Immature natural killer cell (primary cell): ENCODE data around the gene ZC3H10. TPM values are rescaled to one million over a fixed set of nuclear protein-coding genes. Genes with fewer than 3 reads are reported as not detected.
A peak's percentile ranks its signal among the peaks of the same experiment; 100 is the strongest.
"Not testable (repeated sequence)": the region's sequence is repeated elsewhere in the genome, so short reads cannot be mapped to it uniquely, and the experiment has no call there.

Experiments
- DNase-seq, 3 donors: peaks; one replicate each; pipeline ENCODE4 v3.0.0; 2022; ENCODE audit warnings: mixed read lengths in 1 of 3
- H3K27ac Mint-ChIP-seq, 6 donors: one replicate each; pipeline ENCODE4 v1.8.0; 2020; ENCODE audit warnings: mixed read lengths in 6 of 6, mild to moderate bottlenecking in 5 of 6, inconsistent platforms in 4 of 6, moderate library complexity in 3 of 6
- H3K27me3 Mint-ChIP-seq, 3 donors: one replicate each; pipeline ENCODE4 v1.8.0; 2020 to 2021; ENCODE audit warnings: low read depth in 3 of 3, mild to moderate bottlenecking in 3 of 3, mixed read lengths in 3 of 3, moderate library complexity in 3 of 3, inconsistent platforms in 1 of 3
- H3K36me3 Mint-ChIP-seq, 3 donors: one replicate each; pipeline ENCODE4 v1.8.0; 2020; ENCODE audit warnings: mixed read lengths in 3 of 3, inconsistent platforms in 2 of 3, mild to moderate bottlenecking in 2 of 3
- H3K4me1 Mint-ChIP-seq, 2 donors: one replicate each; pipeline ENCODE4 v1.8.0; 2020; ENCODE audit warnings: inconsistent platforms in 2 of 2, mild to moderate bottlenecking in 2 of 2, mixed read lengths in 2 of 2, moderate library complexity in 1 of 2
- H3K4me3 Mint-ChIP-seq, 5 donors: one replicate each; pipeline ENCODE4 v1.8.0; 2020; ENCODE audit warnings: mild to moderate bottlenecking in 5 of 5, mixed read lengths in 5 of 5, inconsistent platforms in 3 of 5, moderate library complexity in 3 of 5
- H3K9me3 Mint-ChIP-seq, 6 donors: one replicate each; pipeline ENCODE4 v1.8.0; 2020; ENCODE audit warnings: mild to moderate bottlenecking in 6 of 6, mixed read lengths in 6 of 6, inconsistent platforms in 4 of 6, moderate library complexity in 3 of 6
- polyA plus RNA-seq, 3 donors: library from polyadenylated mRNA; unstranded; fragments of 300-500 nt; fragmentation: Illumina TruSeq; gene quantifications; one replicate each; pipeline ENCODE4 v1.2.3, GENCODE V29; 2021

Gene ZC3H10
- polyA plus RNA-seq, 3 donors from 2014 or later, result 0.86 to 4.2 (median 1.3) TPM

- not testable (repeated sequence) for H3K9me3 Mint-ChIP-seq, DNase-seq
- Mint-ChIP-seq H3K4me1 (peaks cover 59 to 67% of the 10 kb centered on the region in 2 donors), H3K36me3 (peaks cover 10 to 17% (median 14%) of the 10 kb centered on the region in 3 donors), H3K4me3 (peak overlapping the region; percentile 90 to 99 (median 98)), H3K27ac (peak overlapping the region; percentile 92 to 100 (median 98)), H3K27me3 (peaks cover 7 to 33% (median 12%) of the 10 kb centered on the region in 3 donors)
Observed at GRCh38 chr12:56156464-56157200, 38.6 kb downstream of the ZC3H10 start.

- H3K9me3 Mint-ChIP-seq, result no peaks in the 10 kb centered on the region
- peak; percentile 54 to 57 (median 55) for DNase-seq
- peaks cover 5 to 25% (median 12%) of the 10 kb centered on the region in 3 donors for H3K27me3 Mint-ChIP-seq
- peak overlapping the region; percentile 90 to 99 (median 98) for H3K4me3 Mint-ChIP-seq
- peaks cover 10 to 22% (median 16%) of the 10 kb centered on the region in 3 donors for H3K36me3 Mint-ChIP-seq
- peak overlapping the region; percentile 92 to 100 (median 98) for H3K27ac Mint-ChIP-seq
- H3K4me1 Mint-ChIP-seq, result peaks cover 51 to 61% of the 10 kb centered on the region in 2 donors
Observed at GRCh38 chr12:56157201-56158028, 39.3 kb downstream of the ZC3H10 start.

DNA sequence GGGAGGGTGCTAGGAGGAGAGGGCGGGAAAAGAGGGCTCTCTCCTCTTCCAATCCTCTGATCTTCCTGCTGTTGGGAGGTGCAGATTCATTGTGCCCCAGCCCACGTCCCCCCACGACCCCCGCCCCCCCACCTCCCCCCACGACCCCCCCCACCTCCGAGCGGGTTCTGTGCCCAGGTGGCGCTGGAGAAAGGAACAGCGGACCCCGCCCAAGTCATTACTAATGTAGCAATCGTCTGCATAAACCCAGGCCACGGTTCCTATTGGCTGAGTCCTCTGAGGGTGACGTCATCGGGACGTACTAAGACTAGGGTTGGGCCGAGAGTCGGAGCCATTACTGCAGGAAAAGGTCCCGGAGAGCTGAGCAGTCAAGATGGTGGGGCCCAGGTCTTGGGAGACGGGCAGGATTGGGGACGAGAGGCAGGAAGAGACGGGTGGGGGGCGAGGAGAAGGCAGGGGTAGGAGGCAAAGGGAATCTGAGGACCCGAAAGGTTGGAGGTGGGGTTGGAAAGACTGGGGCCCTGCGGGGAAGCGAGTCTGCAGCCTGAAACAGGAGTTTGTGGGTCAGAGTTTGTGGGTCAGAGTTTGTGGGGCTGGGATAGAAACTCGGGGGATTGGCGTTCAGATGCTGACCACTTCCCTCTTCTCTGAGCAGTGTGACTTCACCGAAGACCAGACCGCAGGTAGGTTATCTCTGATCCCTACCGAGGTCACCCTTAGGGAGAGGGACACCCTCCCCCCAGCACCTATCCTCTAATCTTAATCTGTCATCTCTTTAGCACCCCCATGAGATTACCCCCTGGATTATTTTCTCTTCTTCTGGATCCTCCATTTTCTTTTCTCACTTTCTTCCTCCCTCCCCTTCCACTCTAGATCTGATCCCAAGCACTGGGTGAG is 40.2 kb downstream of the ZC3H10 start, which contains the start of gene MYL6:
MYL6 (plus strand) TSS at position 331 of the 897 bp plus-strand sequence; CDS start at position 374, 43 bp downstream.
- H3K36me3 Mint-ChIP-seq, result peaks cover 10 to 29% (median 20%) of the 10 kb centered on the region in 3 donors
- DNase-seq, result peak; percentile 85 to 86 (median 86)
- no peaks in the 10 kb centered on the region for H3K9me3 Mint-ChIP-seq
- peaks cover 5 to 18% (median 12%) of the 10 kb centered on the region in 3 donors for H3K27me3 Mint-ChIP-seq
- H3K27ac Mint-ChIP-seq, result peak within 1 kb of the TSS; percentile 92 to 100 (median 98)
- peaks cover 45 to 54% of the 10 kb centered on the region in 2 donors for H3K4me1 Mint-ChIP-seq
- H3K4me3 Mint-ChIP-seq, result peak within 1 kb of the TSS; percentile 90 to 99 (median 98)

DNA sequence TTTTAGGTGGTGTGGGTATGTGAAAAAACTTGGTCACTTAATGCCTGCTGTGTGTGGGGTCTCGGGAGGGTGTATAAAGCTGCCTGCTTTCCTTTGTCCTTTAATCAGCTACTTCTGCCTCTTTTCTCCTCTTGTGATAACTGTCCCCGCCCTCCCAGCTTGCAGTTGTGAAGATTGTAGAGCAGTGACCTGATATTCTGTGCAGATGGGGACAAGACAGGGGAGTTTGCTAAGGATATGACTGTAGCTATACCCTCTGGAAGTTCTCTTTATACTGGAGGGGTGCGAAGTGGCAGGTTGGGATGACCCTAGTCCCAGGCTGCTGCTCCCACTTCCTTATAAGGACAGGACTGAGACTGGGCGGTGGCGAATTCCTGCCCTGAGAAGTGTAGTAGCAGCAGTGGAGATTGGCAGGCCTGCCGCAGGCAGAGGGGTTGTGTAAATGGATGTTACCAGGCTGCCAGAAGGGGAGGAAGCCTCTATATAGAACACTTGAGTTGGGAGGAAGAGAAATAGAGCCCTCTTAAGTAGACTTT is 40.9 kb downstream of the ZC3H10 start:
- Mint-ChIP-seq H3K4me1 (peaks cover 48 to 54% of the 10 kb centered on the region in 2 donors), H3K27ac (peak overlapping the region; percentile 92 to 100 (median 98)), H3K4me3 (peak overlapping the region; percentile 90 to 99 (median 98)), H3K36me3 (peaks cover 10 to 35% (median 20%) of the 10 kb centered on the region in 3 donors), H3K9me3 (no peaks in the 10 kb centered on the region), H3K27me3 (peaks cover 5 to 18% (median 12%) of the 10 kb centered on the region in 3 donors)
- DNase-seq, result peak in 1 of 3 donors; percentile 30

- H3K9me3 Mint-ChIP-seq, result no peaks in the 10 kb centered on the region
- H3K4me1 Mint-ChIP-seq, result peaks cover 48 to 54% of the 10 kb centered on the region in 2 donors
Observed at GRCh38 chr12:56159482-56160192, 41.6 kb downstream of the ZC3H10 start.

DNA sequence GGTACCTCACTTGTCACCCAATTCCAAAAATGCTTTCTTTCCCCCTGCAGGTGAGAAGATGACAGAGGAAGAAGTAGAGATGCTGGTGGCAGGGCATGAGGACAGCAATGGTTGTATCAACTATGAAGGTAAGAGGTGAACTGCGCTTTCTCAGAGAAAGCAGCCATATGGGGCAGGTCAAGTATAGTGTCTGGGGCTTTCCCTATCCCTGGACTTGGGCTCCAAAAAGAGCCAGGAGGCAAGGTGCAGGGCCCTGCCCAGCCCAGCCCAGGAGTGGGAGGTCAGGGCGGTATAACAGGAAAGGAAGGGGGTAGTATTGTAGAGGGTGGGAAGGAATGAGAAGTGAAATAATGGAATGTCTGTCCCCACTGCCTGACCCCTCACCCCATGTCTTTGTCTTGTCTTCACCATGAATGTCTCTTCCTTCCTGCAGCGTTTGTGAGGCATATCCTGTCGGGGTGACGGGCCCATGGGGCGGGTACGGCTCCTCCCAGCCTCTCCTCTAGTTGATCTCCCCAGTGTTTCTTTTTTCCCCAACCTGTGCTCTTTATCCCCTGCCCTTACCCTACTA is 42.2 kb downstream of the ZC3H10 start:
- H3K9me3 Mint-ChIP-seq, result no peaks in the 10 kb centered on the region
- peaks cover 5 to 22% (median 14%) of the 10 kb centered on the region in 3 donors for H3K27me3 Mint-ChIP-seq
- peak overlapping the region; percentile 92 to 100 (median 98) for H3K27ac Mint-ChIP-seq
- H3K4me3 Mint-ChIP-seq, result peak overlapping the region; percentile 90 to 99 (median 98)
- peaks cover 48 to 54% of the 10 kb centered on the region in 2 donors for H3K4me1 Mint-ChIP-seq
- peaks cover 10 to 40% (median 25%) of the 10 kb centered on the region in 3 donors for H3K36me3 Mint-ChIP-seq
- peak; percentile 46 to 61 (median 55) for DNase-seq

More at GRCh38 chr12:56159482-56160192, 41.6 kb downstream of the ZC3H10 start:
- no peak for DNase-seq
- H3K4me3 Mint-ChIP-seq, result peak overlapping the region; percentile 90 to 99 (median 98)
- peaks cover 5 to 22% (median 14%) of the 10 kb centered on the region in 3 donors for H3K27me3 Mint-ChIP-seq
- peak overlapping the region; percentile 92 to 100 (median 98) for H3K27ac Mint-ChIP-seq
- H3K36me3 Mint-ChIP-seq, result peaks cover 10 to 40% (median 25%) of the 10 kb centered on the region in 3 donors

GRCh38 chr12:56160894-56161689 is 43.0 kb downstream of the ZC3H10 start:
- Mint-ChIP-seq H3K9me3 (no peaks in the 10 kb centered on the region), H3K27me3 (peaks cover 5 to 20% (median 14%) of the 10 kb centered on the region in 3 donors), H3K36me3 (peaks cover 14 to 45% (median 30%) of the 10 kb centered on the region in 3 donors), H3K4me1 (peaks cover 44 to 48% of the 10 kb centered on the region in 2 donors), H3K27ac (peak overlapping the region; percentile 92 to 100 (median 98)), H3K4me3 (peak overlapping the region; percentile 90 to 99 (median 98))
- DNase-seq, result no peak

DNA sequence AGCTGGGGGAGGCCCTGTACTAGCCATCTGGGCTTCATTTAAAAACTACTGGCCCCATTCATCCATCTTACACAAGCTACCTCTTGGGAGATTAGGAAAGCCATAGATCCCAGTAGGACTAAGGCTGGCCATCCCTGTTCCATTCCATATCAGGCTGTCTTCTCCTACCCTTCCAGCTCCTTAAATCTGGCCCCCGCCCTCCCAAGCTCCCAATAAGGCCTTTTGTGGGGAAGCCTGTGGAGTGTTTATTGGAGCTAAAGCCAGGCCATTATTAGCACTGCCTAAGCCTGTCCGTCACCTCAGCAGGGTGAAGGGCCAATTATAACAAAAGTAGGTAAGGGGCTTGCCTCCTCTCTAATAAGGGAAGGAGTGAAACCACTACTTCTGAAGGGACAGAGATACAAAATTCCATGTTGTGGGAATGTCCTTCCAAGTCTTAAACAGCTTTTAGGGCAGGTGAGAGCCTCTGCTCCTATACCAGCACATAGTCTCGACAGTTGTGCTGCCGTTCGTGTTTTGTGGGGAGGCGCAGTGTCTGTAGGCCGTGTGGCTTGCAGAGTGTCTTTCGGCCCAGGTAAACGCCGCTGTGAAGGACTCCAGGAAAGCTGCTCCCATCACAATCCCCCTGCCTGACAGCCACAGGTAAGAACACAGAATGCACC is 43.8 kb downstream of the ZC3H10 start:
- Mint-ChIP-seq H3K4me3 (peak overlapping the region in 4 of 5 donors; percentile 17 to 98 (median 28)), H3K27ac (peak overlapping the region; percentile 92 to 100 (median 98)), H3K9me3 (no peaks in the 10 kb centered on the region), H3K27me3 (peaks cover 5 to 20% (median 14%) of the 10 kb centered on the region in 3 donors), H3K4me1 (peaks cover 44 to 48% of the 10 kb centered on the region in 2 donors), H3K36me3 (peaks cover 14 to 45% (median 30%) of the 10 kb centered on the region in 3 donors)
- DNase-seq, result no peak

GRCh38 chr12:56162468-56163290 is 44.6 kb downstream of the ZC3H10 start:
- H3K27me3 Mint-ChIP-seq, result peaks cover 2 to 23% (median 14%) of the 10 kb centered on the region in 3 donors
- peaks cover 18 to 49% (median 34%) of the 10 kb centered on the region in 3 donors for H3K36me3 Mint-ChIP-seq
- H3K27ac Mint-ChIP-seq, result peak overlapping the region; percentile 12 to 80 (median 57)
- DNase-seq, result no peak
- H3K9me3 Mint-ChIP-seq, result no peaks in the 10 kb centered on the region
- H3K4me1 Mint-ChIP-seq, result peaks cover 37 to 41% of the 10 kb centered on the region in 2 donors
- no peak overlapping the region for H3K4me3 Mint-ChIP-seq
